Activated CD4-positive, alpha-beta T cell treated with anti-CD3 and anti-CD28 coated beads for 48 hours (primary cell): Measurements from ENCODE around the gene GPC3.
"Not testable (repeated sequence)": the region's sequence is repeated elsewhere in the genome, so short reads cannot be mapped to it uniquely, and the experiment has no call there.

Experiments used
- DNase-seq: peaks from one replicate; pipeline ENCODE4 v3.0.0-alpha.2; 2020

The GPC3 gene

GRCh38 chrX:133542476-133542875 is 442.9 kb downstream of the GPC3 start:
- DNase-seq: no peak

GRCh38 chrX:133541021-133541420 is 444.4 kb downstream of the GPC3 start:
- DNase-seq: no peak

GRCh38 chrX:133538148-133538547 is 447.2 kb downstream of the GPC3 start:
- DNase-seq: no peak

GRCh38 chrX:133537142-133537541 is 448.3 kb downstream of the GPC3 start:
- DNase-seq: no peak

- DNase-seq: no peak
These were observed 450.3 kb downstream of the GPC3 start for GRCh38 chrX:133535066-133535465.

- DNase-seq: no peak
These were observed 451.2 kb downstream of the GPC3 start for GRCh38 chrX:133534172-133534571.

GRCh38 chrX:133533249-133533648 is 452.1 kb downstream of the GPC3 start:
- DNase-seq: no peak

GRCh38 chrX:133530960-133531359 is 454.4 kb downstream of the GPC3 start:
- no peak for DNase-seq

GRCh38 chrX:133529578-133529977 is 455.8 kb downstream of the GPC3 start:
- DNase-seq: no peak

GRCh38 chrX:133527825-133528224 is 457.6 kb downstream of the GPC3 start:
- no peak for DNase-seq

GRCh38 chrX:133527415-133527814 is 458.0 kb downstream of the GPC3 start:
- DNase-seq: no peak

- not testable (repeated sequence) for DNase-seq
These were observed 458.6 kb downstream of the GPC3 start for GRCh38 chrX:133526773-133527172.

GRCh38 chrX:133523526-133523925 is 461.9 kb downstream of the GPC3 start:
- DNase-seq: no peak

- DNase-seq: no peak
These were observed 462.3 kb downstream of the GPC3 start for GRCh38 chrX:133523081-133523487.

GRCh38 chrX:133516686-133517085 is 468.7 kb downstream of the GPC3 start:
- no peak for DNase-seq

GRCh38 chrX:133514486-133514885 is 470.9 kb downstream of the GPC3 start:
- no peak for DNase-seq

- no peak for DNase-seq
These were observed 472.3 kb downstream of the GPC3 start for GRCh38 chrX:133513123-133513522.

GRCh38 chrX:133511041-133511440 is 474.4 kb downstream of the GPC3 start:
- no peak for DNase-seq

- no peak for DNase-seq
These were observed 488.0 kb downstream of the GPC3 start for GRCh38 chrX:133497356-133497755.

GRCh38 chrX:133495464-133496391 is 489.7 kb downstream of the GPC3 start:
- DNase-seq: no peak

GRCh38 chrX:133493366-133493765 is 492.0 kb downstream of the GPC3 start:
- DNase-seq: no peak

- DNase-seq: no peak
These were observed 494.4 kb downstream of the GPC3 start for GRCh38 chrX:133490955-133491354.
